Amygdala (tissue), 56 donors: Measurements from ENCODE around the gene ABI3.
"Not testable (repeated sequence)": the region's sequence is repeated elsewhere in the genome, so short reads cannot be mapped to it uniquely, and the experiment has no call there.

ENCODE experiments used
- DNase-seq, 56 donors: peaks; one replicate each; lab custom pipeline; 2025; lab: John Stamatoyannopoulos, UW

Gene ABI3

GRCh38 chr17:49247944-49248343 is 37.4 kb downstream of the ABI3 start:
- DNase-seq, result no peak

DNA sequence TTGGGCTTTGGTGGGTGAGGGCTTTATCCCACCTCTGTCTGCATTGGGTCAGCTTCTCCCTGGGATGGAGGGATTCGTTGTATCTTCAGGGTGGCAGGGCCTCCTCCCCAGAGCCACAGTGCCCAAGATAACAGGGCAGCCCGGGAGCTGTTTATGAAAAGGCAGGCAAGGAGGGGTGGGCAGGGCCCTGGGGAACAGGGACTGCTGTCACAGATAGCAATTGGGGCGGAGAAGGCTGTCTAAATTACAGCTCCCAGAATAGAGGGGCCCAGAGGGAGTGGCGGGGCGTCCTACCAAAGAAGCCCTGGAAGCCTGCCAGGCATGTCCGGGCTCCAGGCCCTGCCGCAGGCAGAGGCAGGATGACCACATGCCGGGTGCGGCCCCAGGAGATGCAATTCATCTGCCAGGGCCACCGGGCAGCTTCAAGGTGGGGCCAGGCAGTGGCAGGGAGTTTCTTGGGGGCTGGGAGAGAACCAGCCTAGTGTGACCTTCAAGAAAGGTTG is 38.8 kb downstream of the ABI3 start:
- peak in 7 of 56 donors; percentile 3 to 12 (median 7) for DNase-seq

DNA sequence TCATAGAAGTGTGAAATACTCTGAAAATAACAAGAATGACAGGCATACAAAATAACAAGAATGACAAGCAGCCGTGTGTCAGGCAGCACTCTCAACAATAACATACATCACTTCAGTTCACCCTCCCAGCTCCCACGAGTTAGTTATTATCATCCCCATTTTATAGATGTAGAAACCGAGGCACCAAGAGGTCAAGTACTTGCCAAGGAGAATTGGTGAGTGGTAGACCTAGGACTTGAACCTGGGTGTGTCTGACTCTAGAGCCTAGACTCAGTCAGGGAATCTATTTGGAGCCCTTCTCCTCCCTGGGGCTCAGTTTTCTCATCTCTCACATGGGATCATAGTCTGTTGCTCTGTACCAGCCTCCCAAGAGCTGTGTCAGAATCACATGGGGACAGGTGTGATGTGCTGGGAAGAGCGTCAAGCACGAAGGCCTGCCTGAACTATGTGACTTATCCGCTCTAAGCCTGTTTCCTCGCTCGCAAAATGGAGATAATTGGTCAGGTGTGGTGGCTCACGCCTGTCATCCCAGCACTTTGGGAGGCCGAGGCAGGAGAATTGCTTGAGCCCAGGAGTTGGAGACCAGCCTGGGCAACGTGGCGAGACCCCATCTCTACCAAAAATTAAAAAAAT is 39.5 kb downstream of the ABI3 start:
- no peak for DNase-seq

DNA sequence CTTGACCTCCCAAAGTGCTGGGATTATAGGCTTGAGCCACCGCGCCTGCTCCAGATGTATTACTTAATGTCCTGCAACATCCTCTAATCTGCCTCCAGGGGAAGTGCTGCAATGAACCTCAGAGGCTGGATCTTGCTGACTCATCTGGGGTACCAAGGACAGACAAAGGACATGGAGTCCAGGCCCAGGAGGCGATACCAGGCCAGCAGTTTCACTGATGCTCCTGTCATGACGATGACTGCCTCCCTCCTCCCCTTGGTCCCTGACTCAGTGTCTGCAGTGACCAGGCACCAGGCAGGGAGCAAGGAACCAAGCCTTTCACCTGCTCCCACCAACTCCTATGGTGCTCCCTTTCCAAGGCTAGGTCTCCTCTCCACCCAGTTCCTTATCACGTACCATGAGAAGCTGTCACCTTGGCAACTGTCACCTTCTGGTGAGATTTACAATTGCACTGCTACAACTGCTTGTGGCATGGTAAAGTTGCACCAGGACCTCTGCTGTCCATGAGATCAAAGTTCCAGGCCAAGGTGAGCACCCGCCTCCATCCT is 41.7 kb downstream of the ABI3 start:
- no peak for DNase-seq

DNA sequence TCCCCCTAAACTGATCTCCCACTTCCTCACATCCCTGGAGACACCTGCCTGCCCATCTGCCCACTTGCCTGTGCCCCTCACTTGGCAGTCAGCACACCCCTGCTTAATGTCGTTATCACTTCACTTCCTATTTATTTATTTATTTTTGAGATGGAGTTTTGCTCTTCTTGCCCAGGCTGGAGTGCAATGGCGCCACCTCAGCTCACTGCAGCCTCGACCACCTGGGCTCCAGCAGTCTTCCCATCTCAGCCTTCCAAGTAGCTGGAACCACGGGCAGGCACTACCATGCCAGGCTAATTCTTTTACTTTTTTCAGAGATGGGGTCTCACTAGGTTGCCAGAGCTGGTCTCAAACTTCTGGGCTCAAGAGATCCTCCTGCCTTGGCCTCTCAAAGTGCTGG is 43.6 kb downstream of the ABI3 start:
- no peak for DNase-seq

GRCh38 chr17:49255125-49255524 is 44.6 kb downstream of the ABI3 start:
- no peak for DNase-seq

- DNase-seq, result no peak
Observed at GRCh38 chr17:49258394-49258793, 47.9 kb downstream of the ABI3 start.

GRCh38 chr17:49259663-49260010 is 49.1 kb downstream of the ABI3 start:
- no peak for DNase-seq

DNA sequence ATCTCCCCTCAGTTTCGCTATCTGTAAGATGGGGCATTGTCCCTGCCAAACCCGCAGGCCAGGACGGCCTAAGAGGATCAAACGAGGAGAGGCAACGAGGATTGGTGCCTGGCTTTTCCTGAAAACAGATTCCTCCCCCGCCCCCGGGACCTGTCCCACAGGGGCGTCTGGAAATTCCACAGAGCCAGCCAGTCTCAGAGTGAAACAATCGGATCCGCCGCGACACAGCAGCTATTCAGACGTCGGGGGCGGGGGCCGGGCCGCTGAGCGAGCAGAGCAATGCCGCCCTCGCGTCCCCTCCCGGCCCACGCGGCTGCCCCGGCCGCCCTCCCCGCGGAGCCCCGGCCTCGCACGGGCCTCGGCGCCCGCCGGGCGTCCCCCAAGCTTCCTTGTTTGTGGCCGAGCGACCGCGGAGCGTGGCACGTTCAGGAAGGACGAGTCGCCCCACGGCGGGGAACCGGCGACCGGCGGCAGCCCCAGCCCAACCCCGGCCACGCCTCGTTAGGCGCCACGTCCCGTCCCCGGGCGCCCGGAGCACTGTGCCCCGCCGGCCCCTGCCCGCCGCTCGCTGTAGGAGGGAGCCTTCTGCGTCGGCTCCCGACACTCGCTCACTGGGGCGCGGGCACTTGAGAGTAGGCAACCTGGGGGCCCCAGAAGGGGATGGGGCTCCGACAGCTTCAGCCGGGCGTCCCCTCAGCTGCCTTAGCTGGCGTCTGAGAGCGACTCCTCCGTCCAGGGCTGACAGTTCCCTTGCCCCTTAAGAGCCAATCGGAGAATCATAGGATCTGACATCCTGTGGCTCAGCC is 49.7 kb downstream of the ABI3 start:
- DNase-seq, result peak in 12 of 56 donors; percentile 1 to 47 (median 13)

GRCh38 chr17:49260817-49261291 is 50.3 kb downstream of the ABI3 start:
- DNase-seq, result no peak

DNA sequence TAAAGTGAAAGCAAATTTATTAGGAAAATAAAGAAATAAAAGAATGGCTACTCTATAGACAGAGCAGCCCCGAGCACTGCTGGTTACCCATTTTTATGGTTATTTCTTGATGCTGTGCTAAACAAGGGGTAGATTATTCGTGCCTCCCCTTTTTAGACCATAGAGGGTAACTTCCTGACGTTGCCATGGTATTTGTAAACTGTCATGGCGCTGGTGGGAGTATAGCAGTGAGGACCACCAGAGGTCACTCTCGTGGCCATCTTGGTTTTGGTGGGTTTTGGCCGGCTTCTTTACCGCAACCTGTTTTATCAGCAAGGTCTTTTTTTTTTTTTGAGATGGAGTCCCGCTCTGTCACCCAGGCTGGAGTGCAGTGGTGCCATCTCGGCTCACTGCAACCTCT is 51.0 kb downstream of the ABI3 start:
- not testable (repeated sequence) for DNase-seq

DNA sequence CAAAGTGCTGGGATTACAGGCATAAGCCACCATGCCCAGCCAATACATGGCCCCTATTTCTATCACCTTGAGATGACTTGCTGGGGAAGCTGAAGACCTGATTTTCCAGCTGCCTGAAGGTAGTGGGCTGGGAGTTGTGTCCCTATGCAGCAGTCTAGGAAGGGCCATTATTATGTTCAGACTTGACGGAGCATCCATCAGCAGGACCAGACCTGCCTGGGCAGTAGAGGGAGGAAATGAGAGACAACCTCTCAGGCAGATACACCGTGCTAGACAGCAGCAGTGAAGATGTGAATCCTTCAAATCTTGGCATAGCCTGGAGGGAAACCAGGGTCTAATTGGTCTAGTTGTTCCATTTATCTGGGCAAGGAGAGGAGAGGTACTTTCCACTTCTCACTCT is 55.7 kb downstream of the ABI3 start:
- no peak for DNase-seq

- DNase-seq, result no peak
Observed at GRCh38 chr17:49267912-49268311, 57.4 kb downstream of the ABI3 start.

- DNase-seq, result no peak
Observed at GRCh38 chr17:49269356-49269755, 58.8 kb downstream of the ABI3 start.
